Testis (tissue), 2 donors: Measurements from ENCODE around the gene DGKZ.

Experiments
- CTCF ChIP-seq, 3 experiments: fragments of 450-650 bp in 2 of 3; fragments of 200-600 bp in 1 of 3; sonication (generic) in 1 of 3; IDR thresholded peaks; one replicate each; pipeline ENCODE4 v1.5.1; 2016 to 2019; ENCODE audit warnings: antibody characterized with exemption in 3 of 3, mild to moderate bottlenecking in 2 of 3, moderate library complexity in 1 of 3
- POLR2A ChIP-seq: fragments of 450-650 bp; IDR thresholded peaks from one replicate; pipeline ENCODE4 v1.6.1; 2017; ENCODE audit warnings: antibody characterized with exemption, mild to moderate bottlenecking, moderate library complexity

GRCh38 chr11:46373787-46374740 is 26.8 kb downstream of the DGKZ start:
- TF ChIP-seq CTCF (IDR thresholded peaks at IDR 0.05) (no peak), POLR2A (no peak)
